A673 (cell line): ENCODE data around the gene ADSL. TPM values are rescaled to one million over a fixed set of nuclear protein-coding genes. Genes with fewer than 3 reads are reported as not detected.
"Not testable (repeated sequence)": the region's sequence is repeated elsewhere in the genome, so short reads cannot be mapped to it uniquely, and the experiment has no call there.

Experiments
- BruUV-seq: library from RNA; stranded (reverse); fragments of 400-500 nt; replicated peaks from 2 replicates; lab custom pipeline; 2021; lab: Mats Ljungman, UMichigan
- CTCF ChIA-PET: fragments of 300-600 bp; sonication (Branson Sonifier 250); formaldehyde crosslinking; loops from one replicate; lab custom pipeline; 2022; ENCODE audit warnings: antibody characterized with exemption; lab: Charles Lee
- POLR2A ChIA-PET: fragments of 300-600 bp; sonication (Branson Sonifier 250); formaldehyde crosslinking; loops from one replicate; lab custom pipeline; 2022; ENCODE audit warnings: antibody characterized with exemption; ENCODE audit not compliant: low non-redundant PET; lab: Charles Lee
- DNase-seq: peaks from one replicate; pipeline ENCODE4 v3.0.0-alpha.2; 2015; ENCODE audit warnings: low spot score
- H3K27ac ChIP-seq: fragments of 200-600 bp; sonication (generic); 2 replicates; pipeline ENCODE4 v1.5.1; 2016; ENCODE audit warnings: mixed run types, low read depth, mild to moderate bottlenecking, mixed read lengths, antibody characterized with exemption, low read length; ENCODE audit not compliant: poor library complexity, severe bottlenecking
- H3K27me3 ChIP-seq: fragments of 200-600 bp; sonication (generic); replicated peaks from 2 replicates; pipeline ENCODE4 v1.6.1; 2017; ENCODE audit warnings: mixed run types, low read depth, mild to moderate bottlenecking, mixed read lengths, antibody characterized with exemption, low read length; ENCODE audit not compliant: insufficient read depth, poor library complexity
- H3K36me3 ChIP-seq: fragments of 200-600 bp; sonication (generic); 2 replicates; pipeline ENCODE4 v1.6.1; 2016; ENCODE audit warnings: mixed run types, mild to moderate bottlenecking, mixed read lengths, antibody characterized with exemption, low read length; ENCODE audit not compliant: insufficient read depth, poor library complexity, severe bottlenecking
- H3K4me1 ChIP-seq: fragments of 200-600 bp; sonication (generic); 2 replicates; pipeline ENCODE4 v1.6.1; 2017; ENCODE audit warnings: mixed run types, mild to moderate bottlenecking, mixed read lengths, antibody characterized with exemption, low read length; ENCODE audit not compliant: insufficient read depth, poor library complexity, severe bottlenecking
- H3K4me3 ChIP-seq: fragments of 200-600 bp; sonication (generic); 2 replicates; pipeline ENCODE4 v1.5.1; 2016; ENCODE audit warnings: low read depth, mixed run types, mild to moderate bottlenecking, mixed read lengths, low read length; ENCODE audit not compliant: poor library complexity, severe bottlenecking
- H3K9me3 ChIP-seq: fragments of 200-600 bp; sonication (generic); 2 replicates; pipeline ENCODE4 v1.6.1; 2016; ENCODE audit warnings: mixed run types, low read depth, mild to moderate bottlenecking, mixed read lengths, antibody characterized with exemption, low read length; ENCODE audit not compliant: poor library complexity, severe bottlenecking
- CTCF ChIP-seq: fragments of 300-800, 200-600 bp; sonication (generic); conservative IDR thresholded peaks from 2 replicates; pipeline ENCODE4 v1.5.1; 2017; ENCODE audit warnings: low read depth, mild to moderate bottlenecking, antibody characterized with exemption, low read length, moderate library complexity, mixed read lengths
- EZH2 ChIP-seq: fragments of 200-600 bp; sonication (generic); IDR thresholded peaks from 2 replicates; pipeline ENCODE4 v1.6.1; 2017; ENCODE audit warnings: borderline replicate concordance, low read depth, mild to moderate bottlenecking, mixed read lengths, antibody characterized with exemption, low read length; ENCODE audit not compliant: poor library complexity, severe bottlenecking
- intact Hi-C: fragments of 100-400 bp; cut with micrococcal nuclease; formaldehyde crosslinking; loops from one replicate; pipeline ENCODE4 v1.10.0; 2022; ENCODE audit not compliant: unreplicated experiment
- total RNA-seq: library from RNA; stranded (reverse); gene quantifications from 2 replicates; pipeline ENCODE4 v1.2.3, GENCODE V29; 2021

Gene ADSL
- total RNA-seq, 1 experiment from 2014 or later, result 133 TPM

DNA sequence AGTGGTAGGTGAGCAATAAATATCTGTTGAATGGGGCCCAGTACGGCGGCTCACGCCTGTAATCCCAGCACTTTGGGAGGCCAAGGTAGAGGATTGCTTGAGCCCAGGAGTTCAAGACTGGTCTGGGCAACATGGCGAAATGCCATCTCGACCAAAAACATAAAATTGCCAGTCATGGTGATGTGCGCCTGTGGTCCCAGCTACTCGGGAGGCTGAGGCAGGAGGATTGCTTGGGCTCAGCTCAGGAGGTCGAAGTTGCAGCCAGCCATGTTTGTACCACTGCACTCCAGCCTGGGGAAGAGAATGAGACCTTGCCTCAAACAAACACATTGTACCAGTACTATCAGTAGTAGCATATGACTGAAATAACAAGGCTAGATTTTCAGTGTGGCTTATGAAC lies 28.3 kb downstream of the ADSL start:
- no peak for TF ChIP-seq EZH2
- no peak for TF ChIP-seq CTCF
- Histone ChIP-seq H3K27me3 (no peaks in the 10 kb centered on the region), H3K4me1 (peaks cover 12% of the 10 kb centered on the region), H3K36me3 (no peaks in the 10 kb centered on the region), H3K27ac (no peak overlapping the region), H3K9me3 (no peaks in the 10 kb centered on the region), H3K4me3 (no peak overlapping the region)
- BruUV-seq, result no TSS peak
- DNase-seq, result no peak
- ChIA-PET CTCF (no interaction called here), POLR2A (no interaction called here)
- intact Hi-C loops, result no loop called here

- Histone ChIP-seq H3K4me1 (peaks cover 12% of the 10 kb centered on the region), H3K27ac (no peak overlapping the region), H3K36me3 (no peaks in the 10 kb centered on the region), H3K27me3 (no peaks in the 10 kb centered on the region), H3K4me3 (no peak overlapping the region), H3K9me3 (no peaks in the 10 kb centered on the region)
- TF ChIP-seq CTCF (no peak), EZH2 (no peak)
- BruUV-seq, result no TSS peak
- CTCF ChIA-PET, result no interaction called here
- POLR2A ChIA-PET, result no interaction called here
- no peak for DNase-seq
- intact Hi-C loops, result no loop called here
Observed at GRCh38 chr22:40376149-40376548, 29.8 kb downstream of the ADSL start.

- POLR2A ChIA-PET, result interaction anchor here (0.6 kb wide), 1 partner anchor 523 kb away, joined by 5 read pairs; no protein-coding TSS in a partner anchor
Observed at GRCh38 chr22:40377931-40378330, 31.6 kb downstream of the ADSL start.

DNA sequence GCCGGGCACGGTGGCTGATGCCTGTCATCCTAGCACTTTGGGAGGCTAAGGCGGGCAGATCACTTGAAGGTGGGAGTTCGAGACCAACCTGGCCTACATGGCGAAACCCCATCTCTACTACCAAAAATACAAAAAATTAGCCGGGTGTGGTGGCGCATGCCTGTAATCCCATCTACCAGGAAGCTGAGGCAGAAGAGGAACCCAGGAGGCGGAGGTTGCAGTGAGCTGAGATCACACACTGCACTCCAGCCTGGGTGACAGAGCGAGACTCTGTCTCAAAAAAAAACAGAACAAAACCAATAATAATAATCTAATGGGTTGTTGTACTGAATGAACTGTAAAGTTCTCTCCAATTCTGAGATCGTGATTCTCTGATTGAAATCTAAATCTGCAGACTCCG lies 32.1 kb downstream of the ADSL start:
- H3K27me3 ChIP-seq, BruUV-seq, POLR2A ChIA-PET, H3K4me3 ChIP-seq, CTCF ChIA-PET, H3K4me1 ChIP-seq, intact Hi-C loops, H3K9me3 ChIP-seq, DNase-seq, H3K36me3 ChIP-seq, H3K27ac ChIP-seq: not testable (repeated sequence)

More at GRCh38 chr22:40377931-40378330, 31.6 kb downstream of the ADSL start:
- TF ChIP-seq EZH2 (no peak), CTCF (no peak)
- BruUV-seq, result no TSS peak
- H3K27ac ChIP-seq, result no peak overlapping the region
- H3K36me3 ChIP-seq, result no peaks in the 10 kb centered on the region
- no peaks in the 10 kb centered on the region for H3K27me3 ChIP-seq
- no peaks in the 10 kb centered on the region for H3K9me3 ChIP-seq
- intact Hi-C loops, result no loop called here
- no peak overlapping the region for H3K4me3 ChIP-seq
- CTCF ChIA-PET, result no interaction called here
- no peak for DNase-seq
- peaks cover 4% of the 10 kb centered on the region for H3K4me1 ChIP-seq
